Breast epithelium (tissue), 3 donors: ENCODE data around the gene APLP2.

Source experiments
- CTCF ChIP-seq, 3 donors: fragments of 450-650 bp; IDR thresholded peaks; one replicate each; pipeline ENCODE4 v1.5.1; 2016 to 2017; ENCODE audit warnings: antibody characterized with exemption in 3 of 3, mild to moderate bottlenecking in 3 of 3, moderate library complexity in 3 of 3
- POLR2A ChIP-seq: fragments of 450-650 bp; IDR thresholded peaks from one replicate; pipeline ENCODE4 v1.6.1; 2016; ENCODE audit warnings: antibody characterized with exemption, mild to moderate bottlenecking, moderate library complexity
- POLR2AphosphoS5 ChIP-seq, 3 donors: sonication (generic); formaldehyde crosslinking; IDR thresholded peaks; one replicate each; pipeline ENCODE4 v1.6.1; 2017; ENCODE audit warnings: antibody characterized with exemption in 3 of 3

- TF ChIP-seq CTCF (IDR thresholded peaks at IDR 0.05) (no peak), POLR2AphosphoS5 (IDR thresholded peaks at IDR 0.05) (no peak), POLR2A (no peak)
Measured at GRCh38 chr11:130160498-130161155, 90.9 kb downstream of the APLP2 start.
